ENCODE data around the gene ABCB8. TPM values are rescaled to one million over a fixed set of nuclear protein-coding genes. Genes with fewer than 3 reads are reported as not detected.

The ABCB8 gene
- total and polyA plus RNA-seq, 9 of the 15 experiments (the other 6 are each of a cell fraction or from before 2014, with no cell fraction given), result 7.6 to 106 (median 36.3) TPM

- TF ChIP-seq RBM22 (IDR thresholded peaks at IDR 0.05; ENCODE audit: low read depth, low read length, poor library complexity, severe bottlenecking), result no peak
- TF ChIP-seq MEF2A (IDR thresholded peaks at IDR 0.05; ENCODE audit: control insufficient read depth, low read depth, low read length), result no peak
- no peak for TF ChIP-seq ZBTB40 (IDR thresholded peaks at IDR 0.05)
- no peak for TF ChIP-seq ZBTB40 (CRISPR knock-in tag; IDR thresholded peaks at IDR 0.05)
- TF ChIP-seq ZKSCAN3 (CRISPR knock-in tag; IDR thresholded peaks at IDR 0.05), result no peak
- peak; percentile 38 for TF ChIP-seq PHF20 (IDR thresholded peaks at IDR 0.05; ENCODE audit: partially characterized antibody)
- TF ChIP-seq GTF3C2 (IDR thresholded peaks at IDR 0.05; ENCODE audit: borderline replicate concordance, extremely low read depth, insufficient read length), result no peak
- no peak for TF ChIP-seq TRIM28 (IDR thresholded peaks at IDR 0.05)
- TF ChIP-seq NFIX (CRISPR knock-in tag; IDR thresholded peaks at IDR 0.05; ENCODE audit: low read depth), result 0 out of 2 replicates have a peak, but pooled peaks have one; percentile 17
- TF ChIP-seq SAFB (IDR thresholded peaks at IDR 0.05; ENCODE audit: borderline replicate concordance, low read depth, low read length), result no peak; the same call in 1 of the 2 replicates
- no peak for TF ChIP-seq ILF3 (IDR thresholded peaks at IDR 0.05; ENCODE audit: borderline replicate concordance)
- TF ChIP-seq YY1 (IDR thresholded peaks at IDR 0.05; ENCODE audit: borderline replicate concordance in 1 of 3, control insufficient read depth in 1 of 3, extremely low read depth in 1 of 3, insufficient read depth in 3 of 3, insufficient read length in 1 of 3, insufficient replicate concordance in 2 of 3, low read depth in 1 of 3, low read length in 2 of 3), result peak in 2 of 3 experiments; percentile 8 to 77
- peak; percentile 74 for TF ChIP-seq SAP30 (IDR thresholded peaks at IDR 0.05; ENCODE audit: borderline replicate concordance, insufficient read depth, low read depth, low read length, poor library complexity, severe bottlenecking)
- no peak for TF ChIP-seq GABPB2 (CRISPR knock-in tag; conservative IDR thresholded peaks at IDR 0.05)
Measured at GRCh38 chr7:151010307-151011096, 17.7 kb upstream of the ABCB8 start (continued).

Measured in K562 (cell line).